GM12878 (cell line): ENCODE results near the gene USP4. TPM values are rescaled to one million over a fixed set of nuclear protein-coding genes. Genes with fewer than 3 reads are reported as not detected.
"Not testable (repeated sequence)": the region's sequence is repeated elsewhere in the genome, so short reads cannot be mapped to it uniquely, and the experiment has no call there.

Experiments used
- ATAC-seq: fragments of 200-7000 bp; cut with Tn5 transposase; 3 replicates; pipeline ENCODE4 v1.9.1; 2020; ENCODE audit warnings: mild to moderate bottlenecking, moderate library complexity
- BruUV-seq: library from RNA; stranded (reverse); fragments of 400-500 nt; replicated peaks from 2 replicates; lab custom pipeline; 2021; lab: Mats Ljungman, UMichigan
- CTCF ChIA-PET: fragments of 300-600 bp; sonication (Branson Sonifier 250); formaldehyde crosslinking; extraction: SDS; loops from one replicate; lab custom pipeline; 2021; ENCODE audit warnings: inconsistent platforms; lab: Yijun Ruan, JAX
- POLR2A ChIA-PET: fragments of 350-600 bp; formaldehyde crosslinking; extraction: SDS; loops from one replicate; lab custom pipeline; 2021; ENCODE audit warnings: inconsistent platforms; lab: Charles Lee
- RAD21 ChIA-PET: fragments of 300-600 bp; sonication (Branson Sonifier 250); formaldehyde crosslinking; loops from one replicate; lab custom pipeline; 2023; ENCODE audit warnings: antibody characterized with exemption; ENCODE audit not compliant: unreplicated experiment; lab: Charles Lee
- SMC1A ChIA-PET: fragments of 300-600 bp; sonication (Branson Sonifier 250); formaldehyde crosslinking; loops from one replicate; lab custom pipeline; 2023; ENCODE audit not compliant: unreplicated experiment, uncharacterized antibody; lab: Charles Lee
- DNase-seq: peaks from one replicate; pipeline ENCODE4 v3.0.0-alpha.2; 2011; ENCODE audit warnings: low read depth, low spot score
- FAIRE-seq: peaks from 3 replicates; lab custom pipeline; 2011; peaks lifted over from hg19 to GRCh38; lab: Jason Lieb, UNC
- H2AFZ ChIP-seq: 2 replicates; pipeline ENCODE4 v1.6.0; 2011; ENCODE audit warnings: low read depth, low read length, control low read depth; ENCODE audit not compliant: control insufficient read depth
- H3K27ac ChIP-seq: 2 replicates; pipeline ENCODE4 v1.5.1; 2011; ENCODE audit warnings: control low read depth; ENCODE audit not compliant: control insufficient read depth, insufficient read depth
- H3K27me3 ChIP-seq, 2 experiments: replicated peaks in 1 of 2; 2 replicates each; pipeline versions ENCODE4 v1.6.0 to v1.6.1; 2011; ENCODE audit warnings: low read length in 1 of 2; ENCODE audit not compliant: control insufficient read depth in 2 of 2, insufficient read depth in 2 of 2
- H3K36me3 ChIP-seq, 2 experiments: 2 replicates each; pipeline ENCODE4 v1.5.1; 2011; ENCODE audit warnings: low read length in 1 of 2; ENCODE audit not compliant: control insufficient read depth in 2 of 2, insufficient read depth in 2 of 2
- H3K4me1 ChIP-seq: 2 replicates; pipeline ENCODE4 v1.6.1; 2011; ENCODE audit warnings: mild to moderate bottlenecking, low read length, moderate library complexity, mixed read lengths; ENCODE audit not compliant: control insufficient read depth, insufficient read depth
- H3K4me2 ChIP-seq: 2 replicates; pipeline ENCODE4 v1.6.0; 2011; ENCODE audit warnings: control low read depth; ENCODE audit not compliant: control insufficient read depth, insufficient read depth
- H3K4me3 ChIP-seq: fragments of 200-600 bp; sonication (generic); 2 replicates; pipeline ENCODE4 v1.5.1; 2016
- H3K79me2 ChIP-seq: 2 replicates; pipeline ENCODE4 v1.6.0; 2011; ENCODE audit warnings: low read length; ENCODE audit not compliant: control insufficient read depth, insufficient read depth
- H3K9ac ChIP-seq: 2 replicates; pipeline ENCODE4 v1.8.0; 2011; ENCODE audit warnings: low read length, control low read depth, mixed read lengths; ENCODE audit not compliant: control insufficient read depth, insufficient read depth
- H3K9me3 ChIP-seq: replicated peaks from 3 replicates; pipeline ENCODE4 v1.5.1; 2011; ENCODE audit warnings: mild to moderate bottlenecking, low read length; ENCODE audit not compliant: control insufficient read depth, insufficient read depth
- H4K20me1 ChIP-seq: 2 replicates; pipeline ENCODE4 v1.6.0; 2011; ENCODE audit not compliant: control insufficient read depth, insufficient read depth
- ATF7 ChIP-seq: fragments of 450-650 bp; IDR thresholded peaks from 2 replicates; pipeline ENCODE4 v1.6.1; 2016; ENCODE audit warnings: low read depth, mild to moderate bottlenecking
- BACH1 ChIP-seq: fragments of 450-650 bp; IDR thresholded peaks from 2 replicates; pipeline ENCODE4 v1.6.1; 2017; ENCODE audit warnings: mild to moderate bottlenecking, borderline replicate concordance
- EGR1 ChIP-seq, 2 experiments: IDR thresholded peaks; 1 replicate in 1 of 2; 2 replicates in 1 of 2; pipeline ENCODE4 v1.6.1; 2011 to 2012; ENCODE audit warnings: low read depth in 2 of 2, low read length in 2 of 2, borderline replicate concordance in 1 of 2, mild to moderate bottlenecking in 1 of 2, moderate library complexity in 1 of 2
- IKZF2 ChIP-seq, 2 experiments: fragments of 450-650 bp; IDR thresholded peaks; 2 replicates each; pipeline ENCODE4 v1.6.1; 2017; ENCODE audit warnings: mild to moderate bottlenecking in 2 of 2, moderate library complexity in 2 of 2
- MXI1 ChIP-seq: fragments of 150-350 bp; IDR thresholded peaks from 2 replicates; pipeline ENCODE4 v1.6.1; 2011; ENCODE audit warnings: low read depth, mild to moderate bottlenecking, inconsistent platforms, low read length, improper control_type of control experiment
- POLR2A ChIP-seq: IDR thresholded peaks from 2 replicates; pipeline ENCODE4 v1.6.1; 2011; ENCODE audit warnings: low read depth, mild to moderate bottlenecking, low read length
- RUNX3 ChIP-seq: IDR thresholded peaks from 2 replicates; pipeline ENCODE4 v1.6.1; 2012; ENCODE audit warnings: low read length, inconsistent platforms
- TCF3 ChIP-seq: IDR thresholded peaks from 2 replicates; pipeline ENCODE4 v1.6.1; 2012; ENCODE audit warnings: low read depth, mild to moderate bottlenecking, low read length, borderline replicate concordance; ENCODE audit not compliant: insufficient read depth
- WGBS: methylation state at CpG from one replicate; pipeline ENCODE4 v1.1.6; 2016; ENCODE audit warnings: low lambda C conversion rate; ENCODE audit not compliant: insufficient replicate concordance, insufficient coverage; ENCODE audit errors: missing lambda C conversion rate; 5-methylcytosine and 5-hydroxymethylcytosine counted together
- in situ Hi-C: fragments of 300-500 bp; cut with MboI; formaldehyde crosslinking; loops from 9 replicates; pipeline ENCODE4 v1.14.3; 2018; ENCODE audit warnings: mixed read lengths
- intact Hi-C: fragments of 100-400 bp; cut with micrococcal nuclease; formaldehyde crosslinking; loops from one replicate; pipeline ENCODE4 v1.14.2; 2022; ENCODE audit not compliant: unreplicated experiment
- polyA plus RNA-seq, 11 experiments: library from polyadenylated mRNA; depleted of rRNA in 4 of 11; unstranded in 6 of 11; stranded (reverse) in 5 of 11; fragments of >200 nt; fragmentation: Nextera tagmentation in 4 of 11; fragmentation: Illumina TruSeq in 1 of 11; extraction: Ambion mirVana in 4 of 11; extraction: Trizol in 1 of 11; gene quantifications; 1 replicate in 1 of 11; 2 replicates in 10 of 11; pipeline versions ENCODE4 v1.2.1 to v1.2.3, GENCODE V29; 2011 to 2016; ENCODE audit warnings: inconsistent platforms in 2 of 11, missing spikeins in 2 of 11, low read depth in 1 of 11
- total RNA-seq, 4 experiments: library from RNA; depleted of rRNA in 3 of 4; stranded (reverse); fragments of >200 nt in 3 of 4; fragmentation: Illumina TruSeq in 1 of 4; extraction: Trizol in 1 of 4; gene quantifications; 2 replicates each; pipeline versions ENCODE4 v1.2.1 to v1.2.3, GENCODE V29; 2013 to 2021
- TF ChIP-seq, protein P1 (sequence below): fragments of 450-650 bp; conservative IDR thresholded peaks from 2 replicates; pipeline ENCODE4 v1.6.1; 2017; ENCODE audit warnings: mild to moderate bottlenecking, moderate library complexity

The USP4 gene
- total and polyA plus RNA-seq, 10 of the 15 experiments (the other 5 are each of a cell fraction or from before 2014, with no cell fraction given), result 26.5 to 77.1 (median 66.0) TPM

DNA sequence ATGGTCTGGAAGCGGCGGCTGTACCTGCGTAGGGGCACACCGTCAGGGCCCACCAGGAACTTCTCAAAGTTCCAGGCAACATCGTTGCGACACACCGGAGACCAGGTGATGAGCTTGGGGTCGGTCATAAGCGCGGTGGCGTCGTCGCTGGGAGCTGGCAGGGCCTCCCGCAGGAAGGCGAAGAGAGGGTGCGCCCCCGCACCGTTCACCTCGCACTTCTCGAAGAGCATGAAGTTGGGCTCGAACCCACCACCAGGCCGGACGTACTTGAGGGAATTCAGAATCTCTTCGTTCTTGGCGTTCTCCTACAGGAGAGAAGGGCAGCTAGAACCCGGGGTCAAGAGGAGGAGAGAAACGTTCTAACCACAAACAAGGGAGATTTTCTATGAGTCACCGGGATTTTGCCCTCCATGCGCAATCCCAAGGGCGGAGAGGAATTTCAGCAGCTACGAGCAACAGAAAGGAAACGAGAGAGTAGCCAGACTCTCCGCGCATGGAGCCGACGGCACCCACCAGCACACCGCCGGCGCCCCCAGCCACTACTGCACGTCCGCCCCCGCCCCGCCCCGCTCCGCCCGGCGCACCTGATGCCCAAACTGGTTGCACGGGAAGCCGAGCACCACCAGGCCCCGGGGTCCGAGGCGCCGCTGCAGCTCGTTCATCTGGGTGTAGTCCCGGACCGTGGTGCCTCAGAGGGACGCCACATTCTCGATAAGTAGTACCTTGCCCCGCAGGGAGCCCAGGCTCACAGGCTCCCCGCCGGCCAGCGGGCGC, 17.8 kb upstream of the USP4 start:
- Histone ChIP-seq H3K79me2 (peaks cover 27% of the 10 kb centered on the region), H3K36me3 (peaks cover 7 to 28% of the 10 kb centered on the region in 2 experiments), H3K4me1 (peaks cover 16% of the 10 kb centered on the region)
- WGBS, result under 1% methylated on average over 56 of the region's 63 CpGs
- H2AFZ ChIP-seq, in situ Hi-C loops, DNase-seq, H3K27me3 ChIP-seq: not testable (repeated sequence)
- POLR2A ChIA-PET, result interaction anchor here (0.6 to 4.2 kb wide), 7 partner anchors 8 to 917 kb away, joined by 3 to 40 read pairs (median 4); partner anchors contain the start of genes RHOA and USP4
- CTCF ChIA-PET, result interaction anchor here (1.0 to 4.1 kb wide), 5 partner anchors 13 to 91 kb away, joined by 3 to 32 read pairs (median 5); partner anchors contain the start of gene USP4
- TF ChIP-seq RUNX3 (peak; percentile 52; the same call in 1 of the 2 replicates), ATF7 (0 out of 2 replicates have a peak, but pooled peaks have one; percentile 9), IKZF2 (IDR thresholded peaks at IDR 0.05) (peak in 1 of 2 experiments; percentile 29; a peak in 3 of 4 replicates), POLR2A (0 out of 2 replicates have a peak, but pooled peaks have one; percentile 2), BACH1 (0 out of 2 replicates have a peak, but pooled peaks have one; percentile 45), MXI1 (peak; percentile 39; the same call in 1 of the 2 replicates), EGR1 (IDR thresholded peaks at IDR 0.05; ENCODE audit: borderline replicate concordance in 1 of 2, low read depth in 2 of 2, low read length in 2 of 2) (peak in 1 of 2 experiments; percentile 76; a peak in 1 of 3 replicates), TCF3 (0 out of 2 replicates have a peak, but pooled peaks have one; percentile 3)
- TF ChIP-seq, protein P1, sequence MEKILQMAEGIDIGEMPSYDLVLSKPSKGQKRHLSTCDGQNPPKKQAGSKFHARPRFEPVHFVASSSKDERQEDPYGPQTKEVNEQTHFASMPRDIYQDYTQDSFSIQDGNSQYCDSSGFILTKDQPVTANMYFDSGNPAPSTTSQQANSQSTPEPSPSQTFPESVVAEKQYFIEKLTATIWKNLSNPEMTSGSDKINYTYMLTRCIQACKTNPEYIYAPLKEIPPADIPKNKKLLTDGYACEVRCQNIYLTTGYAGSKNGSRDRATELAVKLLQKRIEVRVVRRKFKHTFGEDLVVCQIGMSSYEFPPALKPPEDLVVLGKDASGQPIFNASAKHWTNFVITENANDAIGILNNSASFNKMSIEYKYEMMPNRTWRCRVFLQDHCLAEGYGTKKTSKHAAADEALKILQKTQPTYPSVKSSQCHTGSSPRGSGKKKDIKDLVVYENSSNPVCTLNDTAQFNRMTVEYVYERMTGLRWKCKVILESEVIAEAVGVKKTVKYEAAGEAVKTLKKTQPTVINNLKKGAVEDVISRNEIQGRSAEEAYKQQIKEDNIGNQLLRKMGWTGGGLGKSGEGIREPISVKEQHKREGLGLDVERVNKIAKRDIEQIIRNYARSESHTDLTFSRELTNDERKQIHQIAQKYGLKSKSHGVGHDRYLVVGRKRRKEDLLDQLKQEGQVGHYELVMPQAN, result peak; percentile 65
- TF ChIP-seq, all 136 proteins: peak for 9; not testable (repeated sequence) for 127
- Histone ChIP-seq H3K4me2 (peak overlapping the region; percentile 92), H3K27ac (peak overlapping the region; percentile 96), H3K9ac (peak overlapping the region; percentile 94), H3K4me3 (peak overlapping the region; percentile 98)
- peak; percentile 52 for ATAC-seq
- not testable (repeated sequence) for FAIRE-seq, H4K20me1 ChIP-seq, H3K9me3 ChIP-seq
- intact Hi-C loops, result loop anchor here (1.0 to 5.0 kb wide), 2 partner anchors 17 to 50 kb away; partner anchors contain the start of gene USP4
- TSS peak; percentile 89 for BruUV-seq
- ChIA-PET RAD21 (interaction anchor here (0.6 to 2.9 kb wide), 7 partner anchors 12 to 55 kb away, joined by 3 to 31 read pairs (median 3); partner anchors contain the start of gene USP4), SMC1A (interaction anchor here (0.9 to 5.0 kb wide), 6 partner anchors 14 to 59 kb away, joined by 3 to 34 read pairs (median 4); partner anchors contain the start of gene USP4)

DNA sequence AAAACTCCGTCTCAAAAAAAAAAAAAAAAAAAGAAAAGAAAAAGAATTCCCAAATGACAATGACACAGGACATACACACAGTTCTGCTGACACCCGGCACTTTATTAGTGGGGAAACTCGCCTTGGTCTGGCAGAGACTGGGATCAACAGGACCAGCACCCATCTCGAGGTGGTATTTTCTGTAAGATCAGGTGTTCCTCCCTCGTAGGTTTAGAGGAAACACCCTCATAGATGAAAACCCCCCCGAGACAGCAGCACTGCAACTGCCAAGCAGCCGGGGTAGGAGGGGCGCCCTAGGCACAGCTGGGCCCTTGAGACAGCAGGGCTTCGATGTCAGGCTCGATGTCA, 17.2 kb upstream of the USP4 start:
- Histone ChIP-seq H3K79me2 (peaks cover 27% of the 10 kb centered on the region), H3K4me1 (peaks cover 22% of the 10 kb centered on the region)

More for the DNA sequence above, 17.2 kb upstream of the USP4 start:
- H2AFZ ChIP-seq, H3K9me3 ChIP-seq, DNase-seq, BruUV-seq, in situ Hi-C loops, FAIRE-seq, H3K27me3 ChIP-seq, H4K20me1 ChIP-seq: not testable (repeated sequence)
- ChIA-PET CTCF (interaction anchor here (1.0 to 4.1 kb wide), 5 partner anchors 12 to 92 kb away, joined by 3 to 32 read pairs (median 5); partner anchors contain the start of gene USP4), SMC1A (interaction anchor here (0.9 to 5.0 kb wide), 6 partner anchors 13 to 59 kb away, joined by 3 to 34 read pairs (median 4); partner anchors contain the start of gene USP4), RAD21 (interaction anchor here (0.9 to 2.4 kb wide), 5 partner anchors 12 to 56 kb away, joined by 3 to 16 read pairs (median 3); partner anchors contain the start of gene USP4), POLR2A (interaction anchor here (0.6 to 4.2 kb wide), 8 partner anchors 8 to 916 kb away, joined by 3 to 40 read pairs (median 4); partner anchors contain the start of gene USP4)
- H3K27ac ChIP-seq, result peak overlapping the region; percentile 96
- peak; percentile 37 for ATAC-seq
- peak overlapping the region; percentile 94 for H3K9ac ChIP-seq
- 4% methylated on average over 9 of the region's 10 CpGs for WGBS
- intact Hi-C loops, result loop anchor here (5.0 kb wide), 1 partner anchor 50 kb away; no protein-coding TSS in a partner anchor
- peak overlapping the region; percentile 98 for H3K4me3 ChIP-seq
- H3K36me3 ChIP-seq, result peaks cover 7 to 26% of the 10 kb centered on the region in 2 experiments
- H3K4me2 ChIP-seq, result peak overlapping the region; percentile 92
